Measurements from ENCODE around the gene SLC6A2. TPM values are rescaled to one million over a fixed set of nuclear protein-coding genes. Genes with fewer than 3 reads are reported as not detected.

SLC6A2 gene
- total RNA-seq, 1 experiment from 2014 or later = not detected

GRCh38 chr16:55665511-55665910 is 9.7 kb downstream of the SLC6A2 start:
- DNase-seq (ENCODE audit: low read depth) = no peak
- in situ Hi-C loops (cut with HindIII; ENCODE audit: low pct_unique_long_range_greater_than_20kb, low sequenced_read_pairs) = no loop called here

GRCh38 chr16:55666012-55666411 is 10.2 kb downstream of the SLC6A2 start:
- in situ Hi-C loops (cut with HindIII; ENCODE audit: low pct_unique_long_range_greater_than_20kb, low sequenced_read_pairs) = no loop called here
- no peak for DNase-seq (ENCODE audit: low read depth)

- DNase-seq (ENCODE audit: low read depth) = no peak
- in situ Hi-C loops (cut with HindIII; ENCODE audit: low pct_unique_long_range_greater_than_20kb, low sequenced_read_pairs) = no loop called here
These were observed 12.0 kb downstream of the SLC6A2 start for GRCh38 chr16:55667753-55668152.

- DNase-seq (ENCODE audit: low read depth) = peak; percentile 1
- in situ Hi-C loops (cut with HindIII; ENCODE audit: low pct_unique_long_range_greater_than_20kb, low sequenced_read_pairs) = no loop called here
These were observed 12.8 kb downstream of the SLC6A2 start for GRCh38 chr16:55668340-55669281.

- in situ Hi-C loops (cut with HindIII; ENCODE audit: low pct_unique_long_range_greater_than_20kb, low sequenced_read_pairs) = no loop called here
- DNase-seq (ENCODE audit: low read depth) = no peak
These were observed 15.6 kb downstream of the SLC6A2 start for GRCh38 chr16:55671206-55671973.

GRCh38 chr16:55671974-55672280 is 16.1 kb downstream of the SLC6A2 start:
- no peak for DNase-seq (ENCODE audit: low read depth)
- in situ Hi-C loops (cut with HindIII; ENCODE audit: low pct_unique_long_range_greater_than_20kb, low sequenced_read_pairs) = no loop called here

- in situ Hi-C loops (cut with HindIII; ENCODE audit: low pct_unique_long_range_greater_than_20kb, low sequenced_read_pairs) = no loop called here
- no peak for DNase-seq (ENCODE audit: low read depth)
These were observed 16.7 kb downstream of the SLC6A2 start for GRCh38 chr16:55672471-55672870.

- no peak for DNase-seq (ENCODE audit: low read depth)
- in situ Hi-C loops (cut with HindIII; ENCODE audit: low pct_unique_long_range_greater_than_20kb, low sequenced_read_pairs) = no loop called here
These were observed 22.5 kb downstream of the SLC6A2 start for GRCh38 chr16:55678161-55678821.

- DNase-seq (ENCODE audit: low read depth) = no peak
- in situ Hi-C loops (cut with HindIII; ENCODE audit: low pct_unique_long_range_greater_than_20kb, low sequenced_read_pairs) = no loop called here
These were observed 26.3 kb downstream of the SLC6A2 start for GRCh38 chr16:55682086-55682485.

- in situ Hi-C loops (cut with HindIII; ENCODE audit: low pct_unique_long_range_greater_than_20kb, low sequenced_read_pairs) = no loop called here
- no peak for DNase-seq (ENCODE audit: low read depth)
These were observed 30.2 kb downstream of the SLC6A2 start for GRCh38 chr16:55685973-55686372.

DNA sequence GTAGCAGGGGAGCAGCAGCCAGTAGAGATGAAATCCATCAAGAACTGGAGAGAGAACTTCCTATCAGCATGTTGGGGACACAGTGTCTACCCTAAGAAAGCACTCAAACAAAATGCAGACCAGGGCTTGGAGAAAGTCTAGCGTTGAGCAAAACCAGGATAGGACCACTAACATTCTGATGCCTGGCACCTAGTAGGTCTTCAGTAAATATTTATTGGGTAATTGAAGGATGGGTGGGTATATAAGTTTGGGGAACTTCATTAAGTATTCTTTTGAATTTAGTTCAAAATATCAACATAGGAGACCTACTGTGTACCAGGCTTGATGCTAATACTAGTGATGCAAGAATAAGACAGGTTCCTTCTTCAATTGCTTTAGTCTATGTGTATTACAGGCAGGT is 30.9 kb downstream of the SLC6A2 start:
- DNase-seq (ENCODE audit: low read depth) = no peak
- in situ Hi-C loops (cut with HindIII; ENCODE audit: low pct_unique_long_range_greater_than_20kb, low sequenced_read_pairs) = no loop called here

GRCh38 chr16:55687802-55688201 is 32.0 kb downstream of the SLC6A2 start:
- DNase-seq (ENCODE audit: low read depth) = no peak
- in situ Hi-C loops (cut with HindIII; ENCODE audit: low pct_unique_long_range_greater_than_20kb, low sequenced_read_pairs) = no loop called here

DNA sequence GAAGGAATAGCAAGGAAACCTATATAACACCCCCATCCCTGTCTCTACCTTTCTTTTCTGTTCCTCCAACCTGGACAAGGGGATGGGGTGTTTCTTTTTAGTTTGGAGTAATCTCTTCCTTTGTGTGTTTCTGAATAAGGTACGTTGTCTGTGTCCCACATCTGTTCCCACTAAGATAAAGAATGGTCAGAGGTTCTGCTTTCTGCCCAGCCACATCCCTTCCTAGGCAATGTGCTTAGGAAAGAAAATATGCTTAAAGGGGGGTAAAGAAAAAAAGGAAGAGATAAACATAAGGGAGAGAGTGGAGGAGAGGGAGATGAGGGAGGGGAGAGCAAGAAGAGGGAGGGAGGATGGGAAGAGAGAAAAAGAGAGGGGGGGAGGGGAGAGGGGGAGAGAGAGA is 35.1 kb downstream of the SLC6A2 start:
- DNase-seq (ENCODE audit: low read depth) = no peak
- in situ Hi-C loops (cut with HindIII; ENCODE audit: low pct_unique_long_range_greater_than_20kb, low sequenced_read_pairs) = no loop called here

DNA sequence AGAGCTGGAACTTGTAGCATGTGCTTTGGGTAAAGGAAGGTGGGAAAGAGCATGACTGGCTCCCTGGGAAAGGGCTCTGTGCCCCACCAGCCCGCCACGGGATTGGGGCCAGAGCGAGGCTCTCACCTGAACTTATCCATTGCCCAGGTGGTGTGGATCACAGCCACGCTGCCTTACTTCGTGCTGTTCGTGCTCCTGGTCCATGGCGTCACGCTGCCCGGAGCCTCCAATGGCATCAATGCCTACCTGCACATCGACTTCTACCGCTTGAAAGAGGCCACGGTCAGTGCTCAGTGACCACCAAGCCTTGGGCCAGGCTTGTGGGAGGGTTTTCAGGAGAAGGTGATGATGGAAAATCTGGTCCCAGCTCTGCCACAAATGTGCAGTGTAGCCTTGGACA is 36.0 kb downstream of the SLC6A2 start:
- in situ Hi-C loops (cut with HindIII; ENCODE audit: low pct_unique_long_range_greater_than_20kb, low sequenced_read_pairs) = no loop called here
- no peak for DNase-seq (ENCODE audit: low read depth)

- no peak for DNase-seq (ENCODE audit: low read depth)
- in situ Hi-C loops (cut with HindIII; ENCODE audit: low pct_unique_long_range_greater_than_20kb, low sequenced_read_pairs) = no loop called here
These were observed 39.8 kb downstream of the SLC6A2 start for GRCh38 chr16:55695595-55695994.

DNA sequence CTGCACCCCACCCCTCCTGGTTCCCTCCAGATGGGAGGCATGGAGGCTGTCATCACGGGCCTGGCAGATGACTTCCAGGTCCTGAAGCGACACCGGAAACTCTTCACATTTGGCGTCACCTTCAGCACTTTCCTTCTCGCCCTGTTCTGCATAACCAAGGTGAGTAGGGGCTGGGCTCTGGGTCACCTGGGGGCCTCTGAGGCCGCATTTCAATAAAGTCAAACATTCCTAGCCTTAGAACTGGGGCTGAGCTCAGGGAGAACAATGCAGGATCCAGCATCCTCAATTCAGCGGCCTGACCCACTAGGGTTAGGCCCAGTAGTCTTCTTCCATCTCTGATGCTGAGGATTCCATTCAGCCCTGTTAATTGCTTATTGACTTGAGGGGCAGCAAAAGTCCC is 42.1 kb downstream of the SLC6A2 start:
- in situ Hi-C loops (cut with HindIII; ENCODE audit: low pct_unique_long_range_greater_than_20kb, low sequenced_read_pairs) = no loop called here
- no peak for DNase-seq (ENCODE audit: low read depth)

DNA sequence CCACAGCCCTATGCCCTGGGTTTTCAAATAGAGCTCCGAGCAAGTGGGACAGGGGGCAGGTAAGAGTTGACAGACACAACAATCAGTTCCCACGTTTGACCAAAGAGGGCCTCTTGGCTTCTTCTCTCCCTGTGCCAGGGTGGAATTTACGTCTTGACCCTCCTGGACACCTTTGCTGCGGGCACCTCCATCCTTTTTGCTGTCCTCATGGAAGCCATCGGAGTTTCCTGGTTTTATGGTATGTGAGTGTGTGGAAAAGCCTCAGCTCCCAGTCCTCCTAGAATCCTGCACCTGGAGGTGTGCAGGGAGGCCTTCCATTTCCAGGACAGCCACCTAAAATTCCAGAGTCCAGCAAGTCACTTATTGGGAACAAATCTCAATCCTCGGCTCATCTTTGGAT is 42.5 kb downstream of the SLC6A2 start:
- DNase-seq (ENCODE audit: low read depth) = no peak
- in situ Hi-C loops (cut with HindIII; ENCODE audit: low pct_unique_long_range_greater_than_20kb, low sequenced_read_pairs) = no loop called here

- in situ Hi-C loops (cut with HindIII; ENCODE audit: low pct_unique_long_range_greater_than_20kb, low sequenced_read_pairs) = no loop called here
- no peak for DNase-seq (ENCODE audit: low read depth)
These were observed 43.2 kb downstream of the SLC6A2 start for GRCh38 chr16:55698946-55699345.

- in situ Hi-C loops (cut with HindIII; ENCODE audit: low pct_unique_long_range_greater_than_20kb, low sequenced_read_pairs) = no loop called here
- no peak for DNase-seq (ENCODE audit: low read depth)
These were observed 43.8 kb downstream of the SLC6A2 start for GRCh38 chr16:55699616-55700015.

Measured in Caki2 (cell line).